DOHH2 (cell line): Measurements from ENCODE around the gene ACTL10.

Experiments used
- H3F3A ChIP-seq: fragments of 200-600 bp; sonication (generic), shearing (Covaris generic); 2 replicates; pipeline ENCODE4 v1.6.0; 2016; ENCODE audit warnings: antibody characterized with exemption, mild to moderate bottlenecking; ENCODE audit not compliant: control insufficient read depth, insufficient read depth
- H3K27ac ChIP-seq: fragments of 200-600 bp; sonication (generic); 2 replicates; pipeline ENCODE4 v1.5.1; 2014; ENCODE audit warnings: low read depth, mild to moderate bottlenecking, low read length, moderate library complexity
- H3K27me3 ChIP-seq: fragments of 200-600 bp; sonication (generic); 2 replicates; pipeline ENCODE4 v1.6.1; 2014; ENCODE audit warnings: mild to moderate bottlenecking, low read length, mixed read lengths; ENCODE audit not compliant: control insufficient read depth
- H3K36me3 ChIP-seq: fragments of 200-600 bp; sonication (generic); 2 replicates; pipeline ENCODE4 v1.6.1; 2014; ENCODE audit warnings: mild to moderate bottlenecking, low read length, moderate library complexity, mixed read lengths; ENCODE audit not compliant: control insufficient read depth
- H3K4me1 ChIP-seq: fragments of 200-600 bp; sonication (generic); 2 replicates; pipeline ENCODE4 v1.6.1; 2014; ENCODE audit warnings: mild to moderate bottlenecking, low read length, mixed read lengths; ENCODE audit not compliant: control insufficient read depth
- H3K4me2 ChIP-seq: fragments of 200-600 bp; sonication (generic); 2 replicates; pipeline ENCODE4 v1.6.0; 2014; ENCODE audit warnings: mild to moderate bottlenecking, low read length, moderate library complexity
- H3K4me3 ChIP-seq: fragments of 200-600 bp; sonication (generic); 2 replicates; pipeline ENCODE4 v1.5.1; 2014; ENCODE audit warnings: mild to moderate bottlenecking, low read length, mixed read lengths
- H3K79me2 ChIP-seq: fragments of 200-600 bp; sonication (generic); 2 replicates; pipeline ENCODE4 v1.6.1; 2014; ENCODE audit warnings: mild to moderate bottlenecking, low read length, mixed read lengths; ENCODE audit not compliant: control insufficient read depth
- H3K9me2 ChIP-seq: fragments of 200-600 bp; sonication (generic); replicated peaks from 2 replicates; pipeline ENCODE4 v1.6.1; 2014; ENCODE audit warnings: mild to moderate bottlenecking, low read length, mixed read lengths; ENCODE audit not compliant: control insufficient read depth
- H3K9me3 ChIP-seq: fragments of 200-600 bp; sonication (generic); 2 replicates; pipeline ENCODE4 v1.6.1; 2014; ENCODE audit warnings: antibody characterized with exemption, low read length, mixed read lengths; ENCODE audit not compliant: control insufficient read depth, insufficient read depth
- H4K20me1 ChIP-seq: fragments of 200-600 bp; sonication (generic); 2 replicates; pipeline ENCODE4 v1.6.0; 2014; ENCODE audit warnings: low read depth, mild to moderate bottlenecking, antibody characterized with exemption, low read length, moderate library complexity; ENCODE audit not compliant: control insufficient read depth, insufficient read depth
- EZH2phosphoT487 ChIP-seq: fragments of 200-600 bp; sonication (generic); IDR thresholded peaks from 2 replicates; pipeline ENCODE4 v1.6.1; 2017; ENCODE audit warnings: borderline replicate concordance, mild to moderate bottlenecking, antibody characterized with exemption, low read length, moderate library complexity, mixed read lengths
- TF ChIP-seq, protein P1 (sequence below): fragments of 200-600 bp; sonication (generic); IDR thresholded peaks from one replicate; pipeline ENCODE4 v1.5.1; 2014; ENCODE audit warnings: antibody characterized with exemption, mild to moderate bottlenecking, low read depth, low read length; ENCODE audit not compliant: poor library complexity, severe bottlenecking

Gene ACTL10

GRCh38 chr20:33679758-33680485, 13.2 kb downstream of the ACTL10 start:
- no peaks in the 10 kb centered on the region for H3K27me3 ChIP-seq
- TF ChIP-seq, protein P1, sequence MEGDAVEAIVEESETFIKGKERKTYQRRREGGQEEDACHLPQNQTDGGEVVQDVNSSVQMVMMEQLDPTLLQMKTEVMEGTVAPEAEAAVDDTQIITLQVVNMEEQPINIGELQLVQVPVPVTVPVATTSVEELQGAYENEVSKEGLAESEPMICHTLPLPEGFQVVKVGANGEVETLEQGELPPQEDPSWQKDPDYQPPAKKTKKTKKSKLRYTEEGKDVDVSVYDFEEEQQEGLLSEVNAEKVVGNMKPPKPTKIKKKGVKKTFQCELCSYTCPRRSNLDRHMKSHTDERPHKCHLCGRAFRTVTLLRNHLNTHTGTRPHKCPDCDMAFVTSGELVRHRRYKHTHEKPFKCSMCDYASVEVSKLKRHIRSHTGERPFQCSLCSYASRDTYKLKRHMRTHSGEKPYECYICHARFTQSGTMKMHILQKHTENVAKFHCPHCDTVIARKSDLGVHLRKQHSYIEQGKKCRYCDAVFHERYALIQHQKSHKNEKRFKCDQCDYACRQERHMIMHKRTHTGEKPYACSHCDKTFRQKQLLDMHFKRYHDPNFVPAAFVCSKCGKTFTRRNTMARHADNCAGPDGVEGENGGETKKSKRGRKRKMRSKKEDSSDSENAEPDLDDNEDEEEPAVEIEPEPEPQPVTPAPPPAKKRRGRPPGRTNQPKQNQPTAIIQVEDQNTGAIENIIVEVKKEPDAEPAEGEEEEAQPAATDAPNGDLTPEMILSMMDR, result no peak
- TF ChIP-seq EZH2phosphoT487, result no peak

DNA sequence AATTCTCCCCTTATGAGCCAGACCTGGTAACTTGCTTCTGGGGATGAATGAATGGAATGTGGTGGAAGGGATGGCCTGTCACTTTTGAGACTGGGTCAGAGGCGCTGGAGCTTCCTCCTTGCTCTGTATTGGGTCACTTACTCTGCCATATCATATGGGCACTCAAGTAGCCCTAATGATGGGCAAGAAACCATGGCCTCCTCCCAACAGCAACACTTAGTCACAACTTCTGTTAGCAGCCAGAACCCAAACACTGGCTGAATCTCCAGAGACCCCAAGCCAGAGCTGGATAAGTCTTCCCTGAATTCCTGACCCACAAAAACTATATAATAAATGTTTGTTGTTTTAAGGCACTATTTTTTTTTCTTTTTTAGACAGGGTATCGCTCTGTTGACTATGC, 13.9 kb downstream of the ACTL10 start:
- Histone ChIP-seq H3K79me2 (peaks cover 69% of the 10 kb centered on the region), H3K9me2 (no peaks in the 10 kb centered on the region), H3K27ac (peak overlapping the region; percentile 70), H3K4me2 (peak overlapping the region; percentile 65), H3F3A (peaks cover 33% of the 10 kb centered on the region), H3K27me3 (no peaks in the 10 kb centered on the region), H3K9me3 (no peaks in the 10 kb centered on the region), H3K4me3 (peak overlapping the region; percentile 21), H3K4me1 (peaks cover 72% of the 10 kb centered on the region), H3K36me3 (peaks cover 95% of the 10 kb centered on the region), H4K20me1 (peaks cover 30% of the 10 kb centered on the region)
- TF ChIP-seq, protein P1, result no peak
- no peak for TF ChIP-seq EZH2phosphoT487

More at GRCh38 chr20:33679758-33680485, 13.2 kb downstream of the ACTL10 start:
- Histone ChIP-seq H3K27ac (peak overlapping the region; percentile 70), H3K9me3 (no peaks in the 10 kb centered on the region), H4K20me1 (peaks cover 31% of the 10 kb centered on the region), H3K4me3 (peak overlapping the region; percentile 21), H3F3A (peaks cover 37% of the 10 kb centered on the region), H3K4me2 (peak overlapping the region; percentile 65), H3K9me2 (no peaks in the 10 kb centered on the region), H3K4me1 (peaks cover 76% of the 10 kb centered on the region), H3K79me2 (peaks cover 61% of the 10 kb centered on the region), H3K36me3 (peaks cover 94% of the 10 kb centered on the region)

GRCh38 chr20:33681288-33681687, 14.5 kb downstream of the ACTL10 start:
- H3K27me3 ChIP-seq, result no peaks in the 10 kb centered on the region
- H3K27ac ChIP-seq, result peak overlapping the region; percentile 70
- peak overlapping the region; percentile 65 for H3K4me2 ChIP-seq
- no peaks in the 10 kb centered on the region for H3K9me3 ChIP-seq
- peak overlapping the region; percentile 2; the same call in 1 of the 2 replicates for H3K4me3 ChIP-seq
- TF ChIP-seq, protein P1, result no peak
- TF ChIP-seq EZH2phosphoT487, result no peak
- H3K9me2 ChIP-seq, result no peaks in the 10 kb centered on the region
- H3K79me2 ChIP-seq, result peaks cover 70% of the 10 kb centered on the region
- peaks cover 30% of the 10 kb centered on the region for H4K20me1 ChIP-seq
- H3K36me3 ChIP-seq, result peaks cover 89% of the 10 kb centered on the region
- peaks cover 66% of the 10 kb centered on the region for H3K4me1 ChIP-seq
- H3F3A ChIP-seq, result peaks cover 27% of the 10 kb centered on the region
